Stimulated activated CD4-positive, alpha-beta T cell treated with anti-CD3 and anti-CD28 coated beads, Interleukin-2, amount 100 ng/mL, for 24 hours (primary cell): ENCODE measurements around the gene ILF2.
"Not testable (repeated sequence)": the region's sequence is repeated elsewhere in the genome, so short reads cannot be mapped to it uniquely, and the experiment has no call there.

ENCODE experiments used
- DNase-seq, 2 donors: peaks; one replicate each; pipeline ENCODE4 v3.0.0-alpha.2; 2020

ILF2 gene

GRCh38 chr1:153679337-153680119 is 8.7 kb upstream of the ILF2 start:
- peak; percentile 35 to 44 for DNase-seq

DNA sequence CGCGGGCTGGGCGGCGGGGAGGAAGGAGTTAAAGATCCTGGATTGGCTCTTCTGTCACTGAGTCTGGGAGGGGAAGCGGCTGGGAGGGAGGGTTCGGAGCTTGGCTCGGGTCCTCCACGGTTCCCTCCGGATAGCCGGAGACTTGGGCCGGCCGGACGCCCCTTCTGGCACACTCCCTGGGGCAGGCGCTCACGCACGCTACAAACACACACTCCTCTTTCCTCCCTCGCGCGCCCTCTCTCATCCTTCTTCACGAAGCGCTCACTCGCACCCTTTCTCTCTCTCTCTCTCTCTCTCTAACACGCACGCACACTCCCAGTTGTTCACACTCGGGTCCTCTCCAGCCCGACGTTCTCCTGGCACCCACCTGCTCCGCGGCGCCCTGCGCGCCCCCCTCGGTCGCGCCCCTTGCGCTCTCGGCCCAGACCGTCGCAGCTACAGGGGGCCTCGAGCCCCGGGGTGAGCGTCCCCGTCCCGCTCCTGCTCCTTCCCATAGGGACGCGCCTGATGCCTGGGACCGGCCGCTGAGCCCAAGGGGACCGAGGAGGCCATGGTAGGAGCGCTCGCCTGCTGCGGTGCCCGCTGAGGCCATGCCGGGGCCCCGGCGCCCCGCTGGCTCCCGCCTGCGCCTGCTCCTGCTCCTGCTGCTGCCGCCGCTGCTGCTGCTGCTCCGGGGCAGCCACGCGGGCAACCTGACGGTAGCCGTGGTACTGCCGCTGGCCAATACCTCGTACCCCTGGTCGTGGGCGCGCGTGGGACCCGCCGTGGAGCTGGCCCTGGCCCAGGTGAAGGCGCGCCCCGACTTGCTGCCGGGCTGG is 7.9 kb upstream of the ILF2 start, which contains the start of gene NPR1:
NPR1 (plus strand) TSS at position 170 of the 818 bp plus-strand sequence; CDS start at position 591, 421 bp downstream.
- DNase-seq: peak in 1 of 2 donors; percentile 35

GRCh38 chr1:153677718-153678518 is 7.1 kb upstream of the ILF2 start:
- DNase-seq: peak; percentile 61

DNA sequence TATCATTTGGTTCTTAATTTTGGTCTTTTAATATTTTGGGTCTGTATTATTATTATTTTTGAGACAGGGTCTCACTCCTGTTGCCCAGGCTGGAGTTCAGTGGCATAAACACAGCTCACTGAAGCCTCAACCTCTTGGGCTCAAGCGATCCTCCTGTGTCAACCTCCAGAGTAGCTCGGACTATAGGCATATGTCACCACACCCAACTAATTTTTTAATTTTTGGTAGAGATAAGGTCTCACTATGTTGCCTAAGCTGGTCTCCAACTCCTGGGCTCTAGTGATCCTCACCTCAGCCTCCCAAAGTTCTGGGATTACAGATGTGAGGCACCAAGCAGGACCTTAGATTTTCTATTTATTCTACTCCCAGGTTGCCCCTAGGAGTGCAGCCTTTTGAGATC is 2.7 kb upstream of the ILF2 start:
- no peak for DNase-seq

DNA sequence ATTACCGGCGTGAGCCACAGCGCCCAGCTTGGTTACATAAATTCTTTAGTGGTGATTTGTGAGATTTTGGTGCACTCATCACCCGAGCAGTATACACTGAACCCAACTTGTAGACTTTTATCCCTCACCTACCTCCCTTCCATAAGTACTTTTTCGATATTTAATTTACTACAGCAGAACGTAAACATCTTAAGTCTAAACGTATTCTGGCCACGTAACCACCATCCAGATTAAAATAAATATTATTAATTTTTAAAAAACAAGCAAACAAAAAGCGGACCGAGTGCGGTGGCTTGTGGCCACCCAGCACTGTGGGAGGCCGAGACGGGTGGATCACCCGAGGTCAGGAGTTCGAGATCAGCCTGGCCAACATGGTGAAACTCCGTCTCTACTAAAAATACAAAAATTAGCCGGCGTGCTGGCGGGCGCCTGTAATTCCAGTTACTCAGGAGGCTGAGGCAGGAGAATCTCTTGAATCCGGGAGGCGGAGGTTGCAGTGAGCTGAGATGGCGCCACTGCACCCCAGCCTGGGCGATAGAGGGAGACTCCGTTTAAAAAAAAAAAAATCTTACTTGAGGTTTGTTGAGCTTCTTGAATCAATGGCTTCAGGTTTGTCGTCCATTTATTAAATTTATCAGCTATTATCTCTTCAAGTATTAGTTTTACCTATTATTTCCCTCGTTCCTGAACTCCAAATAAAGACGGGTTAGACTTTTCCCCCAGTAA is 998 bp upstream of the ILF2 start:
- DNase-seq: peak; percentile 60 to 72

- peak in 1 of 2 donors; percentile 45 for DNase-seq
These were observed 435 bp downstream of the ILF2 start for GRCh38 chr1:153670257-153670858.

GRCh38 chr1:153669606-153670005 is 1.2 kb downstream of the ILF2 start:
- DNase-seq: no peak

DNA sequence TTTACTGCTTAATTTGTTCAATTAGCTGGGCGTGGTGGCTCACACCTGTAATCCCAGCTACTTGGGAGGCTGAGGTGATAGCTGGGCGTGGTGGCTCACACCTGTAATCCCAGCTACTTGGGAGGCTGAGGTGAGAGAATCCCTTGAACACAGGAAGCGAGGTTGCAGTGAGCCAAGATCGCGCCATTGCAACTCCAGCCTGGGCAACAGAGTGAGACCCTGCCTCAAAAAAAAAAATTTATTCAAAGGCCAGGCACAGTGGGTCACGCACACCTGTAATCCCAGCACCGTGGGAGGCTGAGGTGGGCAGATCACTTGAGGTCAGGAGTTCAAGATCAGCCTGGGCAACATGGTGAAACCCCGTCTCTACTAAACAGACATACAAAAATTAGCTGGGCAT is 2.1 kb downstream of the ILF2 start:
- not testable (repeated sequence) for DNase-seq

- DNase-seq: no peak
These were observed 3.4 kb downstream of the ILF2 start for GRCh38 chr1:153667439-153667838.

- DNase-seq: no peak
These were observed 7.6 kb downstream of the ILF2 start for GRCh38 chr1:153663211-153663610.

DNA sequence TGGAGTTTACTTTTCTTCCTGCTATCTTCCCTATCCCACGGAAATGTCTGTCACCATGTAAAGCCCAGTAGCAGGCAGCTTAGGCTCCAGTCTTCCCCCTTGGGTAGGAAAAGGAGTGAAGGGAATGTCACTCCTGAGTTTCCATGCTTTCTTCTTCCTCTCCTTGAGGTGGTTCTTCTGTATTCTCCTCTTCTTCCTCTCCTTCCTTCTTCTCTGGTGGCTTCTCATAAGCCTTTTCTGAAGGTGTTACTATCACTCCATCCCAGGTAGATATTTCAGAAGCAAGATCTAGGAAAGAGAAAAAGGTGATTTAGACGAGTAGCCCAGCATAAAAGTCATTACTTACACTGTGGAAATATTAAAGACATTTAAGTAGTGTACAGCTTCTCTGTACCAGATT is 8.5 kb downstream of the ILF2 start:
- DNase-seq: no peak

GRCh38 chr1:153661111-153661708 is 9.6 kb downstream of the ILF2 start:
- DNase-seq: no peak

DNA sequence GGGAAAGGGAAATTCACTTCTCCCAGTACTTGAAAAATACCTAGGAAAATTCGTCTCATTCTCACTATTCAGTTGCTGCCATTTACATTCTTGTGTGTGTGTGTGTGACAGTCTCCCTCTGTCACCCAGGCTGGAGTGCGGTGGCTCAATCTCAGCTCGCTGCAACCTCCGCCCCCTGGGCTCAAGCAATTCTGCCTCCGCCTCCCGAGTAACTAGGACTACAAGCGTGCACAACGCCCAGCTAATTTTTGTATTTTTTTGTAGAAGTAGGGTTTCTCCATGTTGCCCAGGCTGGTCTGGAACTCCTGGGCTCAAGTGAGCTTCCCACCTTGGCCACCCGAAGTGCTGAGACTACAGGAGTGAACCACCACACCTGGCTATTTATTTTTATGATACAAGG is 11.1 kb downstream of the ILF2 start:
- no peak for DNase-seq

- no peak for DNase-seq
These were observed 11.6 kb downstream of the ILF2 start for GRCh38 chr1:153659175-153659534.

DNA sequence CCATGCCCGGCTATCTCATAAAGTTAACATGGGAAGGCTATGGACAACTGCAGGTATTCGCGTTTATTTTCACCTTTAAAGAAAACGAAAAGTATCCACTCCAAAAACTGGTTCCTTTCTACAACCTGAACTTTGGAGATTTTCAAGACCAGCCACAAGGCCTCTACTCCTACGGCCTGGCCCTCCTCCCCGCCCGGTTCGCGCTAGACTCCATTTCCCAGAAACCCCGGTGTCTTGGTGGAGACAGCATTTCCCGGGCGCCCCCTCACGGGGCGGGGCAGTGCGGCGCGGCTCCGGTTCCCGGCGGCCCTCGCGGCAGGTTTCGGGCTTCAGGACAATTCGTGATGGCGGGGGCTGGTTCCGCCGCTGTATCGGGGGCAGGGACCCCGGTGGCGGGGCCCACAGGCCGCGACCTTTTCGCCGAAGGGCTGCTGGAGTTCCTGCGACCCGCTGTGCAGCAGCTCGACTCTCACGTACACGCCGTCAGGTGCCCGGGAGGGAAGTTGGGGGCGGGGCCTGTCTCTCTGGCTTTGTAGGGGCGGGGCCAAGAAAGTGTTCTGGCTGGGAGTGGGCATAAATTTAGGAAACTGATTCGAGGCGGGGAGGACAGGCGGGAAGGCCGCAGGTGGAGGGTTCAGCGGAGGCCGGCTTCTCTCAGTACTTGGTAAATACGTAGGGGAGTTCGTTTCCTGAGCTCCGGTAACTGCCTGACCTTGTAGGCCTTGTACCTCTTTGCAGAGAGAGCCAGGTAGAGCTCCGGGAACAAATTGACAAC is 12.2 kb downstream of the ILF2 start, which contains the start of gene SNAPIN:
SNAPIN (plus strand) TSS at position 304 of the 775 bp plus-strand sequence; CDS start at position 345, 41 bp downstream.
- DNase-seq: peak; percentile 92 to 93

DNA sequence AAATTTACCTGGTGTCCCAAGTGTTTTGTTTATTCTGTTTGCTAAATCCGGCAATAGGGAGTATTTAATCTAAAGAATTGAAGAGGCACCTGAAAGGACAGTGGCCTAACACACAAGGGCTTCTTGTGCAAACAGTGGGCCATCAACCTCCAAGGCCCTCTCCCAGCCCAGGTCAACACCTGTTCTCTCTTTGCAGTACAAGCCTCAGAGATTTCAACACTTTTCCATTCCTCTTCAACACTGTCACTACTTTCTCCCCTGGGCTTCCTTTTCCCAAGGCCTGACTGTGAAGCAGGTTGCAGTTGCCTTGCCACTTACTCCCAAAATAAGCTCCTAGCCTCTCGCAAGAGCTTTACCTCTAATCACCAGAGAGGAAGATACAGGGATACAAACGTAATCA is 15.5 kb downstream of the ILF2 start:
- no peak for DNase-seq

- DNase-seq: no peak
These were observed 17.8 kb downstream of the ILF2 start for GRCh38 chr1:153652805-153653500.

DNA sequence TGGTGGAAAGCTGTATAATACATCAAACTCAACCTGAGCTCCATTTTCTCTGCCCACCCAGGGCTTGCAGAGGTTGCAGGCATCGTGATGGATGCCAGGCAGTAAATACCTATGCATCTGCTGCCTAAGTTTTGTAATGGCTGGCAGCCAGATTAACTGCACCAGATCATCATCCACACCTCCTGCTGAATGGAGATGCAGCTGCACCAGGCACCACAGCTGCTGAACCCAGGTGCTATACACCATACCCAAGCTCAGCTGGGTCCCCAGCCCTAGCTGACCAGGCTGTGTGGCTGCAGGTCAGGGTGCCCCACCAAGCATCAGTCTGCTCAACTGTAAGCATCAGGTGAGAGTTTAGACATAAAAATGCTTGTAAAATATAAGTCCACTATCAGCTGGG is 19.0 kb downstream of the ILF2 start:
- no peak for DNase-seq

DNA sequence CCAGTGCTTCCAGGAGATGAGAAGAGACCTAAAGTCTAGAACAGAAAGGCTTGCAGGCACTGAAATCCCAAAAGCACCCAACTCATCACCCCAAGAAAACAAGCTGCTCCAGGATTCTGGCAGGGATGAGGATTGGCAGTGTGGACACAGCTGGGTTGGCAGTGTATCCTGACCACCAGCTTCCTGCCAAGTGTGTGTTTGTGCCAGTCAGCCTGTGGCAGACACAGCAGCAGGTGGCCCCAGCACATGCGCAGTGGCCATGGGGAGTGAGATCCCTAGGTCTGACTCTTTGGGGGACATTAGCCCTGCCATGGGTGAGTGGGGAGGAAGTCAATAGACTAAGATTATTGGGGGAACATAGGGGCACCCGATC is 20.9 kb downstream of the ILF2 start:
- no peak for DNase-seq
